Measurements from ENCODE around the gene MPPED1. TPM values are rescaled to one million over a fixed set of nuclear protein-coding genes. Genes with fewer than 3 reads are reported as not detected.

The MPPED1 gene
- total RNA-seq, 1 donor from 2014 or later, result not detected

DNA sequence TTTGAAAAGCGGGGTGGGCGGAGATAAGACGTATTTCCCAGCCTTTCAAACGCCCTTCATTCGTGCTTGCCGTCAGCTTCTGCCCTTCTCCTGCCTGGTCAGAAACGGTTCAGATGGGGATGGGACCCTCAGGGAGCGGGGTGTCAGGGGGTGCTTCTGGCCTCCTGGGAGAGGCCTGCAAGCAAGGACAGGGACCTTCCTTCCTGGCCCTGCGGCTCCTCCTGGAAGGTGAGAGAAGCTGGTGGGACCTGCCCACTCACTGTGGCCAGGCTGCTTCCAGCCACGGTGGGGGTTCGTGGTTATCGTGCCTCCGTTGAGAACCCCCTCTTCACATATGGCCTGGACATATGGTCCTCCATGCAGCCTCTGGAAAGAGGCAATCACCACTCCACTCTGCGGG is 104.6 kb downstream of the MPPED1 start:
- H3K27me3 Mint-ChIP-seq (ENCODE audit: low read depth, unreplicated experiment), result peaks cover 32% of the 10 kb centered on the region

DNA sequence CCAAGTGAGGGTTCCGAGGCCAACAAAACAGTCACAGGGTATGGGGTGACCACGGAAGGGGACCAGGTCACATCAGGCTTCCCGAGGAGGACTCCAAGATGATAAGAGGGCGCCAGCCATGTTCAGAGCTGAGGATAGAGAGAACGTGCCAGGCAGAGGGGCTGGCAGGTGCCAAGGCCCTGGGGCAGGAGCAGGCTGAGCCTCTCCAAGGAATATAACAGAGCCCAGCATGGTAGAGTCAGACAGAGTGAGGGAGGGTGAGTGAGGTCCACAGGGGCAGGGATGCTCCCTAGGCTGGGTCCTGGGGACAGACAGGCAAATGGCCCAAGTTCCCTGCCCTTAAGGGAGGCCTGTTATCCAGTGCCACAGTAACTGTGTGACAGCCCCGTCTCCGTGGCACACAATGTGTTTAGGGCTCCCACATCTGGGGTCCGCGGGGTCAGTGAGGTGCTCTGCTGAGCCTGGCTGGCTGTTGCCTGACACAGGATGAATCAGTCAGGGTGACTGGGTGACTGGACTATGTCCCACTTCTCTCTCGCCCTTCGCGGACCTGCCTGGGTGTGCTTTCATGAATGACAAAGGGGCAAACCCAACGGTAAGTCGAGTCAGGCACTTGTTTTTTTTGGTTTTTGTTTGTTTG is 105.3 kb downstream of the MPPED1 start:
- H3K9me3 ChIP-seq (ENCODE audit: insufficient read depth, low read depth, low read length), result no peaks in the 10 kb centered on the region
- H4K20me1 ChIP-seq (ENCODE audit: insufficient read depth, low read length), result no peaks in the 10 kb centered on the region
- DNase-seq (ENCODE audit: low read depth) (no peak), FAIRE-seq (no peak)
- TF ChIP-seq, protein P1, sequence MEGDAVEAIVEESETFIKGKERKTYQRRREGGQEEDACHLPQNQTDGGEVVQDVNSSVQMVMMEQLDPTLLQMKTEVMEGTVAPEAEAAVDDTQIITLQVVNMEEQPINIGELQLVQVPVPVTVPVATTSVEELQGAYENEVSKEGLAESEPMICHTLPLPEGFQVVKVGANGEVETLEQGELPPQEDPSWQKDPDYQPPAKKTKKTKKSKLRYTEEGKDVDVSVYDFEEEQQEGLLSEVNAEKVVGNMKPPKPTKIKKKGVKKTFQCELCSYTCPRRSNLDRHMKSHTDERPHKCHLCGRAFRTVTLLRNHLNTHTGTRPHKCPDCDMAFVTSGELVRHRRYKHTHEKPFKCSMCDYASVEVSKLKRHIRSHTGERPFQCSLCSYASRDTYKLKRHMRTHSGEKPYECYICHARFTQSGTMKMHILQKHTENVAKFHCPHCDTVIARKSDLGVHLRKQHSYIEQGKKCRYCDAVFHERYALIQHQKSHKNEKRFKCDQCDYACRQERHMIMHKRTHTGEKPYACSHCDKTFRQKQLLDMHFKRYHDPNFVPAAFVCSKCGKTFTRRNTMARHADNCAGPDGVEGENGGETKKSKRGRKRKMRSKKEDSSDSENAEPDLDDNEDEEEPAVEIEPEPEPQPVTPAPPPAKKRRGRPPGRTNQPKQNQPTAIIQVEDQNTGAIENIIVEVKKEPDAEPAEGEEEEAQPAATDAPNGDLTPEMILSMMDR (IDR thresholded peaks at IDR 0.05; ENCODE audit: insufficient read depth, low read depth, low read length), result no peak
- no peak for TF ChIP-seq EZH2 (IDR thresholded peaks at IDR 0.05; ENCODE audit: insufficient read depth, low read length)
- Mint-ChIP-seq H3K4me1 (ENCODE audit: low read depth, unreplicated experiment) (peaks cover 4% of the 10 kb centered on the region), H3K36me3 (ENCODE audit: low read depth, unreplicated experiment) (peaks cover 2% of the 10 kb centered on the region), H3K9me3 (ENCODE audit: unreplicated experiment) (no peaks in the 10 kb centered on the region), H3K27ac (ENCODE audit: unreplicated experiment) (no peak overlapping the region), H3K27me3 (ENCODE audit: low read depth, unreplicated experiment) (peaks cover 29% of the 10 kb centered on the region), H3K4me3 (ENCODE audit: unreplicated experiment) (no peak overlapping the region)
- H2AFZ ChIP-seq (ENCODE audit: low read depth, low read length), result no peak overlapping the region
- no peaks in the 10 kb centered on the region for H3K79me2 ChIP-seq (ENCODE audit: insufficient read depth, low read length)
- no peak overlapping the region for H3K27ac ChIP-seq (ENCODE audit: low read depth, low read length)
- H3K4me3 ChIP-seq (ENCODE audit: insufficient read depth, low read depth, low read length), result no peak overlapping the region
- no peak overlapping the region for H3K9ac ChIP-seq (ENCODE audit: low read length)
- H3K4me2 ChIP-seq (ENCODE audit: low read length), result no peak overlapping the region
- no peaks in the 10 kb centered on the region for H3K4me1 ChIP-seq (ENCODE audit: insufficient read depth, low read length)
- H3K36me3 ChIP-seq (ENCODE audit: insufficient read depth, low read length), result no peaks in the 10 kb centered on the region
- H3K27me3 ChIP-seq (ENCODE audit: insufficient read depth, low read length), result no peaks in the 10 kb centered on the region

More for the DNA sequence above, 104.6 kb downstream of the MPPED1 start:
- TF ChIP-seq, protein P1 (IDR thresholded peaks at IDR 0.05; ENCODE audit: insufficient read depth, low read depth, low read length), result no peak
- no peak for TF ChIP-seq EZH2 (IDR thresholded peaks at IDR 0.05; ENCODE audit: insufficient read depth, low read length)
- no peaks in the 10 kb centered on the region for H3K79me2 ChIP-seq (ENCODE audit: insufficient read depth, low read length)
- H3K36me3 Mint-ChIP-seq (ENCODE audit: low read depth, unreplicated experiment), result peaks cover 2% of the 10 kb centered on the region
- H3K27ac Mint-ChIP-seq (ENCODE audit: unreplicated experiment), result no peak overlapping the region
- FAIRE-seq (no peak), DNase-seq (ENCODE audit: low read depth) (no peak)
- no peak overlapping the region for H3K4me2 ChIP-seq (ENCODE audit: low read length)
- H3K36me3 ChIP-seq (ENCODE audit: insufficient read depth, low read length), result no peaks in the 10 kb centered on the region
- no peak overlapping the region for H2AFZ ChIP-seq (ENCODE audit: low read depth, low read length)
- H3K9me3 Mint-ChIP-seq (ENCODE audit: unreplicated experiment), result no peaks in the 10 kb centered on the region
- peaks cover 4% of the 10 kb centered on the region for H3K4me1 Mint-ChIP-seq (ENCODE audit: low read depth, unreplicated experiment)
- H3K9ac ChIP-seq (ENCODE audit: low read length), result no peak overlapping the region
- H3K9me3 ChIP-seq (ENCODE audit: insufficient read depth, low read depth, low read length), result no peaks in the 10 kb centered on the region
- H4K20me1 ChIP-seq (ENCODE audit: insufficient read depth, low read length), result no peaks in the 10 kb centered on the region
- H3K27ac ChIP-seq (ENCODE audit: low read depth, low read length), result no peak overlapping the region
- H3K4me3 Mint-ChIP-seq (ENCODE audit: unreplicated experiment), result no peak overlapping the region
- no peak overlapping the region for H3K4me3 ChIP-seq (ENCODE audit: insufficient read depth, low read depth, low read length)
- H3K27me3 ChIP-seq (ENCODE audit: insufficient read depth, low read length), result no peaks in the 10 kb centered on the region
- H3K4me1 ChIP-seq (ENCODE audit: insufficient read depth, low read length), result no peaks in the 10 kb centered on the region

DNA sequence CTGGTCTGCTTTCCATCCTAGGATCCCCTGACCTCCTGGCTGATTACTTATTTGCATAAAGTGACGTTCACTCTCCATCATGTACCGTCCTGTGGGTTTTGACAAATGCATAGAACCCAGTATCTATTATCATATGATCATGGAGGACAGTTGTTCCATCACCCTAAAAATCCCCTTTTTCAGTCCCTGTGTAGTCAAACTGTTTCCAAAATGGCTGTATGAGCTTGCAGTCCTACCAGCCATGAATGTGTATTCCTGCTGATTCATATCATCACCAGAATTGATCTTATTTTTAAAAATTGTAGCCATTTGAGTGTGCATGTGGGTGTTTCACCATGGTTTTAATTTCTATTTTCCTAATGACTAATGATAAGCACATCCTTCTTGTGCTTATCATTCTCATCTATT is 108.8 kb downstream of the MPPED1 start:
- H3K79me2 ChIP-seq (ENCODE audit: insufficient read depth, low read length), result no peaks in the 10 kb centered on the region
- H3K9ac ChIP-seq (ENCODE audit: low read length), result no peak overlapping the region
- H2AFZ ChIP-seq (ENCODE audit: low read depth, low read length), result no peak overlapping the region
- H3K4me1 ChIP-seq (ENCODE audit: insufficient read depth, low read length), result no peaks in the 10 kb centered on the region
- Mint-ChIP-seq H3K4me3 (ENCODE audit: unreplicated experiment) (no peak overlapping the region), H3K9me3 (ENCODE audit: unreplicated experiment) (no peaks in the 10 kb centered on the region), H3K36me3 (ENCODE audit: low read depth, unreplicated experiment) (peaks cover 2% of the 10 kb centered on the region), H3K27me3 (ENCODE audit: low read depth, unreplicated experiment) (peaks cover 24% of the 10 kb centered on the region), H3K4me1 (ENCODE audit: low read depth, unreplicated experiment) (peaks cover 4% of the 10 kb centered on the region), H3K27ac (ENCODE audit: unreplicated experiment) (no peak overlapping the region)
- H3K27me3 ChIP-seq (ENCODE audit: insufficient read depth, low read length), result no peaks in the 10 kb centered on the region
- TF ChIP-seq, protein P1 (IDR thresholded peaks at IDR 0.05; ENCODE audit: insufficient read depth, low read depth, low read length), result no peak
- TF ChIP-seq EZH2 (IDR thresholded peaks at IDR 0.05; ENCODE audit: insufficient read depth, low read length), result no peak
- DNase-seq (ENCODE audit: low read depth) (no peak), FAIRE-seq (no peak)
- no peaks in the 10 kb centered on the region for H4K20me1 ChIP-seq (ENCODE audit: insufficient read depth, low read length)
- H3K4me2 ChIP-seq (ENCODE audit: low read length), result no peak overlapping the region
- H3K9me3 ChIP-seq (ENCODE audit: insufficient read depth, low read depth, low read length), result no peaks in the 10 kb centered on the region
- H3K4me3 ChIP-seq (ENCODE audit: insufficient read depth, low read depth, low read length), result no peak overlapping the region
- H3K27ac ChIP-seq (ENCODE audit: low read depth, low read length), result no peak overlapping the region
- no peaks in the 10 kb centered on the region for H3K36me3 ChIP-seq (ENCODE audit: insufficient read depth, low read length)

Measured in astrocyte (in vitro differentiated cells and primary cell).